ENCODE results near the gene THSD7B. TPM values are rescaled to one million over a fixed set of nuclear protein-coding genes. Genes with fewer than 3 reads are reported as not detected.

THSD7B gene
- total and polyA plus RNA-seq, 10 of the 15 experiments (the other 5 are each of a cell fraction or from before 2014, with no cell fraction given) = 0.03 to 0.56 (median 0.28) TPM

GRCh38 chr2:136916131-136916530, 150.8 kb downstream of the THSD7B start (continued):
- TF ChIP-seq CUX1 (IDR thresholded peaks at IDR 0.05; ENCODE audit: insufficient replicate concordance, low read depth, low read length) (no peak), IRF3 (IDR thresholded peaks at IDR 0.05) (no peak), GATAD2B (conservative IDR thresholded peaks at IDR 0.05; ENCODE audit: low read depth) (no peak), BHLHE40 (IDR thresholded peaks at IDR 0.05; ENCODE audit: borderline replicate concordance in 1 of 2, low read depth in 2 of 2, low read length in 1 of 2) (no peak), NFYA (IDR thresholded peaks at IDR 0.05; ENCODE audit: borderline replicate concordance, low read depth, low read length) (no peak), SUPT20H (IDR thresholded peaks at IDR 0.05; ENCODE audit: borderline replicate concordance, control insufficient read depth, low read depth, low read length) (no peak), CHD2 (IDR thresholded peaks at IDR 0.05; ENCODE audit: borderline replicate concordance, low read depth, low read length) (no peak), EGR1 (IDR thresholded peaks at IDR 0.05; ENCODE audit: borderline replicate concordance in 1 of 2, low read depth in 2 of 2, low read length in 2 of 2) (no peak), NR2F1 (conservative IDR thresholded peaks at IDR 0.05) (no peak)
